ENCODE measurements around the gene AMPD2. TPM values are rescaled to one million over a fixed set of nuclear protein-coding genes. Genes with fewer than 3 reads are reported as not detected.
"Not testable (repeated sequence)": the region's sequence is repeated elsewhere in the genome, so short reads cannot be mapped to it uniquely, and the experiment has no call there.

Gene AMPD2
- total and polyA plus RNA-seq, 7 donors = 4.2 to 13.9 (median 8.5) TPM

- no peak overlapping the region for H3K4me3 ChIP-seq
- intact Hi-C loops (cut with DNase I) = no loop called here
- 49 to 71% (median 54%) methylated on average over 2 of the region's 2 CpGs for WGBS, 3 donors
Measured at GRCh38 chr1:109659145-109659544, 39.5 kb downstream of the AMPD2 start.

GRCh38 chr1:109659997-109660690 is 40.5 kb downstream of the AMPD2 start:
- Histone ChIP-seq H3K27me3 (ENCODE audit: insufficient read depth in 3 of 3, low read length in 2 of 3) (no peaks in the 10 kb centered on the region), H3K9me3 (no peaks in the 10 kb centered on the region), H3K36me3 (ENCODE audit: insufficient read depth in 1 of 2, low read depth in 1 of 2) (peaks cover 0 to 54% of the 10 kb centered on the region in 2 donors), H3K4me3 (no peak overlapping the region), H3K27ac (no peak overlapping the region), H3K4me1 (peaks cover 16% of the 10 kb centered on the region)
- WGBS, 3 donors = 54 to 75% (median 56%) methylated on average over 5 of the region's 5 CpGs
- ATAC-seq = no peak
- intact Hi-C loops (cut with DNase I) = no loop called here
- TF ChIP-seq CTCF (IDR thresholded peaks at IDR 0.05) = no peak
- no peak for DNase-seq

More at GRCh38 chr1:109659145-109659544, 39.5 kb downstream of the AMPD2 start:
- H3K27me3 ChIP-seq (ENCODE audit: insufficient read depth in 3 of 3, low read length in 2 of 3) = no peaks in the 10 kb centered on the region
- no peaks in the 10 kb centered on the region for H3K9me3 ChIP-seq
- H3K27ac ChIP-seq = no peak overlapping the region
- no peak for ATAC-seq
- peaks cover 22% of the 10 kb centered on the region for H3K4me1 ChIP-seq
- DNase-seq = no peak
- H3K36me3 ChIP-seq (ENCODE audit: insufficient read depth in 1 of 2, low read depth in 1 of 2) = peaks cover 0 to 54% of the 10 kb centered on the region in 2 donors
- TF ChIP-seq CTCF (IDR thresholded peaks at IDR 0.05) = no peak

DNA sequence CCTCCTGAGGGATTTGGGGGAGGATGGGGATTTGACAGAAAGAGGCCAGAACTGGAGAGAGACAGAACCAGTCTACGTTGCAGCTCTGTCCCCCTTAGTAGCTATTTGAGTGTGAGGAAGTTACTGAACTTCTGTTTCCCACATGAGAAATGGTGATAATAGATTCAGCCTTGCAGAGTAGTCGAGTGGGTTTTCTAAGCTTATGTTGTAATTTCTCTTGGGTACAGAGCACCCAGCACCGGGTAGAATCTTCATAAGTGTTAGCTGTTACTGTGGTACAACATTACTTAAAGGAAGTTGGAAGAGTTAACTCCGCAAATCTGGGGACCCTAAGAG is 41.0 kb downstream of the AMPD2 start:
- DNase-seq; ATAC-seq; H3K9me3 ChIP-seq; intact Hi-C loops (cut with DNase I); H3K27ac ChIP-seq; H3K4me3 ChIP-seq; H3K27me3 ChIP-seq (ENCODE audit: insufficient read depth in 3 of 3, low read length in 2 of 3): not testable (repeated sequence)
- H3K36me3 ChIP-seq (ENCODE audit: insufficient read depth in 1 of 2, low read depth in 1 of 2) = peaks cover 0 to 57% of the 10 kb centered on the region in 2 donors
- WGBS, 3 donors = 54 to 82% (median 77%) methylated on average over 3 of the region's 4 CpGs
- peaks cover 12% of the 10 kb centered on the region for H3K4me1 ChIP-seq

GRCh38 chr1:109661391-109661790 is 41.8 kb downstream of the AMPD2 start:
- Histone ChIP-seq H3K4me3 (no peak overlapping the region), H3K9me3 (no peaks in the 10 kb centered on the region), H3K36me3 (ENCODE audit: insufficient read depth in 1 of 2, low read depth in 1 of 2) (peaks cover 0 to 61% of the 10 kb centered on the region in 2 donors), H3K27me3 (ENCODE audit: insufficient read depth in 3 of 3, low read length in 2 of 3) (no peaks in the 10 kb centered on the region), H3K27ac (no peak overlapping the region), H3K4me1 (peaks cover 12% of the 10 kb centered on the region)
- WGBS, 3 donors = 79 to 81% (median 80%) methylated on average over 2 of the region's 2 CpGs
- no peak for ATAC-seq
- no peak for DNase-seq
- intact Hi-C loops (cut with DNase I) = no loop called here
- TF ChIP-seq CTCF (IDR thresholded peaks at IDR 0.05) = no peak

GRCh38 chr1:109664671-109665070 is 45.0 kb downstream of the AMPD2 start:
- no peak overlapping the region for H3K4me3 ChIP-seq
- no peaks in the 10 kb centered on the region for H3K9me3 ChIP-seq
- H3K27ac ChIP-seq = peak overlapping the region; percentile 69
- H3K36me3 ChIP-seq (ENCODE audit: insufficient read depth in 1 of 2, low read depth in 1 of 2) = peaks cover 0 to 40% of the 10 kb centered on the region in 2 donors
- ATAC-seq (no peak), DNase-seq (no peak)
- WGBS, 3 donors = 90 to 94% (median 92%) methylated on average over 1 of the region's 1 CpG
- H3K27me3 ChIP-seq (ENCODE audit: insufficient read depth in 3 of 3, low read length in 2 of 3) = no peaks in the 10 kb centered on the region
- TF ChIP-seq CTCF (IDR thresholded peaks at IDR 0.05) = no peak
- intact Hi-C loops (cut with DNase I) = no loop called here
- peaks cover 18% of the 10 kb centered on the region for H3K4me1 ChIP-seq

All from psoas muscle (tissue), 8 donors.